DMS114 treated with DMSO at 0.1 percent for 48 hours (cell line): ENCODE data around the gene PLEKHH2.
"Not testable (repeated sequence)": the region's sequence is repeated elsewhere in the genome, so short reads cannot be mapped to it uniquely, and the experiment has no call there.

Experiments used
- DNase-seq: peaks from one replicate; lab custom pipeline; 2025; ENCODE audit not compliant: unreplicated experiment; lab: John Stamatoyannopoulos, UW

Gene PLEKHH2

GRCh38 chr2:43636153-43636552 lies 907 bp upstream of the PLEKHH2 start:
- DNase-seq = not testable (repeated sequence)

DNA sequence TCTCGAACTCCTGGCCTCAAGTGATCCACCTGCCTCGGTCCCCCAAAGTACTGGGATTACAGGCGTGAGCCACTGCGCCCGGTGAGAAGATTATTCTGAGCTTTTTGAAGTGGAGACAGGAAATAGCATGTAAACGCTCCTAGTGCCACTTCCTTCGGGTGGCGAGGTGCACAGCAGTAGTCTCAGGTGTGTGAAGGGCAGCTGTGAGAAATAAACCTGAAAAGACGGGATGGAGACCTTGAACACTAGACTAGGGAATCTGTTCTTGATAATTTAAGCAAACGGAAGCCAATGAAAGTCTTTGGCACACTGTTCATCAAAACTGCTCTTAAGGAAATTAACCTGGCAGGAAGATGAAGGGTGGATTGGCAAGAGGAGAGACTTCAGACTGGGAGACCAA lies 439 bp upstream of the PLEKHH2 start:
- no peak for DNase-seq

DNA sequence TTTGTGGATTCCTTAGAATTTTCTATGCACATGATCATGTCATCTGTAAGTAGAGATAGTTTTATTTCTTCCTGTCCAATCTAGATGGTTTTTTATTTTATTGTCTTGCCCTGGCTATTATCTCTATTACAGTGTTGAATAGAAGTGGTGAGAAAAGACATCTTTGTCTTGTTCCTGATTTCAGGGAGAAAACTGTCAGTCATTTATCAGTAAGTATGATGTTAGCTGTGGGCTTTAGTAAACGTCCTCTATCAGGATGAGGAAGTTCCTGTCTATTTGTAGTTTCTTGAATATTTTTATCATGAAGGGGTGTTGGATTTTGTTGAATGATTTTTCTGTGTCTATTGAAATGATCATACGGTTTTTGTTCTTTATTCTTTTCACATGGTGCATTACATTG lies 5.3 kb downstream of the PLEKHH2 start:
- no peak for DNase-seq

DNA sequence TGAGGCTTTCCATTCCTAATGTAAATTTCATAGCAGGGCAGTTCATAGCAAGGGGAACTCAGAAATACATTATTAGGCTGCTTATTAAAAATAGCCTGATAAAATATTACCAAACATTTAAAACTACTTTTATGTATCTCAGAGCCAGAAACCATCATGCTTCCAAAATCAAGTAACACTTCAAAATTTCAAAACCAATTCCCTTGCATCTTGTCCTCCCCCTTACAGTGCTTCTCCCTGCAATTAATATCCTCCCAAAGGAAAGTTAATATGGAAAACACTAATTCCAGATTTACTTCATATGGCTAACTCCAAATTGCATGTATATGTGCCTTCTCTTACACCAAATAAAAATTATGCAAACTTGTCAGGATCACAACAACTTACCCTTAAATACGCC lies 6.6 kb downstream of the PLEKHH2 start:
- no peak for DNase-seq

DNA sequence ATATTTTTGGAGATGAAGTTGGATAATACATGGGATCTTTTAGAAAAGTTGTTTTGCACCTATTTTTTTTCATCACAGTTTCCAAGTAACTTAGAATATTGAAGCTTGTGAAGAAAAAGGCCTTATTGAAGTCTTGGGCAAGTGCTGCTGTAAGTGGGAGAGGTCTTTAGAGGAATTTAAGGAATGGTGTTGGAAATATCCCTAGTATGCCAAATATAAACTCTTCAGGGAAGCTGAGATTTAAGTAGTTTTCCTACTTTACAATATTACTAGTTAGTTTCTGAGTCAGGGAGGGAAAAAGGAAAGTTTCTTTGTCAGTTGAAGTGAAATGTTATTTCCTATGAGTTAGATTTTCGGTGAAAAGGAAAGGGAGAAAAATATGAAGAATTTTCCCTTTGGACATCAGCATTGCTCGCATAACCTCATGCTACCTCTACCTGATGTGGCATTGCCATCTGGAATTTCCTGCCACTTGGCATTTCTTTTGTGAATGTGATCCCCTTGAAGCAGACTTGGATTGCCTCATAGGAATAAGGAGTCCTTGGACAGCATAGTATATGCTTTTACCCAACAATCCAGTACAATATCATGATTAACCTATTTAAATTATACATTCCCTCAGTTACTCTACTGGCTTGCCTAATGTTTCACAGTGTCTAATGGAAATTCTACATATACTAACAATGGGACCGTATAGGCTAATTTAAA lies 12.1 kb downstream of the PLEKHH2 start:
- DNase-seq = no peak

DNA sequence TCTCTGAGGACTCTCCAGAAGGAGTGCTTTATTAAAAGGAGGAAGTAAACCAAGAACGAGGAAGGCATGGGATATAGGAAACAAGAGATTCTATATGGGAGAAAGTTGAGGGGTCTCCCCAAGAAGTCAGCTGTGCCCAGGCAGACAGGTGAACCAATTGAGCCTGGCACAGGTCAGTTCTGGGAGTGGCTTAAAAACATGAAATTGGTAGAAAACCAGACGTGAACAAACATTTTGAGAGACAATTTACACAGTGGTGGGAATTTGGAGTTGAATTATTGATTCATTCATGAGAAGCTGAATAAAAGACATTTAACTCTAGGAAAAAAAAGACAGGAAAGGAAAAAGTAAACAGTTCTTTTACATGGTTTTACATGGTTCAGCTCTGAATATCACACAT lies 16.4 kb downstream of the PLEKHH2 start:
- DNase-seq = no peak

GRCh38 chr2:43657241-43657640 lies 20.2 kb downstream of the PLEKHH2 start:
- DNase-seq = no peak

DNA sequence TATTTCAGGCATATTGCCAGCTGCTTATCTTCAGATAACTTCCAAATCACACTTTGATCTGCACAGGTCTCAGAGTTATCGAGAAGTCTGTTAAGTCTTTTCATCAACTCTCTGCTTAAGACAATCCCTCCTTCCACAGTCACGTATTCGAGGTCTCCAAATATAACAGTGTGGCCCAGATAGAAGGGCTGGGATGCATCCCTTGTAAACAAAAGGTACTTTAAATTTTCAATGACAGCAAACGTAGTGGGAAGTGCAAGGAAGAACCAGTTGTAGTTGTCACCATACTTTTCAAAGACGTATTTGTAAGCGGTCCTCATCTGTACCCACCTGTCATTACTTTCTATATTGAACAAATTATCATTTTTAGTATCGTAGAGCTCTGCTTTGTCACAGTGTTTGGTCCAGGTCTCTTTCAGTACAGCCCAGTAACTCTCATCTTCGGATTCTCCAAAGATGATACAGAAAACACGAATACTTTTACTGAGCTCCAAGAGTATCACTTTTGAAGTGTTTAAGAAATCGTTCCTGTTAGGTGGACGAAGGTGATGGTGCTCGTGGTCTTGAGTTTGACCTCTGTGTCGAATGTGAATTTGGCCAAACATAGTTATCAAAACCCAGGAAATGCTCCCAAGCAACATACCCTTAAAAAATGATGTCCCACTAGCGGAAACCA lies 38.7 kb downstream of the PLEKHH2 start:
- DNase-seq = no peak

GRCh38 chr2:43676322-43677050 lies 39.4 kb downstream of the PLEKHH2 start, which contains the start of gene C1GALT1C1L:
C1GALT1C1L (minus strand) TSS chr2:43676429; CDS start chr2:43676322, 107 bp downstream.
- DNase-seq = no peak

GRCh38 chr2:43677783-43678182 lies 40.7 kb downstream of the PLEKHH2 start:
- not testable (repeated sequence) for DNase-seq

DNA sequence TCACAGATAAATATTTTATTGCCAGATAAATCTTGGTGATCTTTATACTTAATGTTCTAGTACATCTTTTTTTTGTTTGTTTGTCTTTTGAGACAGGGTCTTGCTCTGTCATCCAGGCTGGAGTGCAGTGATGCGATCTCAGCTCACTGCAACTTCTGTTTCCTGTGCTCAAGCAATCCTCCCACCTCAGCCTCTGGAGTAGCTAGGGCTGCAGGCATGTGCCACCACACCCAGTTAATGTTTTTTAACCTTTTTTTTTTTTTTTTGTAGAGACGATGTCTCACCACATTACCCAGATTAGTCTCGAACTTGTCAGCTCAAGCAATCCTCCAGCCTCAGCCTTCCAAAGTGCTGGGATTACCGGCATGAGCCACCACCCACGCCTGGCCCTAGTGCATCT lies 48.3 kb downstream of the PLEKHH2 start:
- no peak for DNase-seq

- DNase-seq = no peak
Observed at GRCh38 chr2:43689999-43690398, 52.9 kb downstream of the PLEKHH2 start.

DNA sequence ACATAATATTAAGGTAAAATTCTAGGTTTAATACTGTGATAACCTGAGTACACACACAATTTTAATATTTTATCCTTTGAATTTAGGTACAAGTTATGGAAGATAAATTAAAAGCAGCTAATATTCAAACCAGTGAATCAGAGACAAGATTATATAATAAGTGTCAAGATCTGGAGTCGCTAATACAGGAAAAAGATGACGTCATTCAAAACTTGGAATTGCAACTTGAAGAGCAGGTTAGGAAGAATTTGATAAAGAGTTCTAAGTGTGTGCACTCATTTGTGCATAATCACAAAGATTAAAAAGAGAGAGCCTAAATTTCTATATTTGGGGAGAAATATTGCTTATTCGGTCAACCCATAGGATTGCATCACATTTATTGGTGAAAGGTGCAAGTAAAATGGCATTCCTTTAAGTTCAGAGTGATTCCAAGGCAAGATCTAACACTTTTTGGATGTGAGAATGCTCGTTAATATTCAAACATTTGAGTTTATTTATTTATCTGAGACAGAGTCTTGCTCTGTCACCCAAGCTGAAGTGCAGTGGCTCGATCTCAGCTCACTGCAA lies 55.5 kb downstream of the PLEKHH2 start:
- no peak for DNase-seq

DNA sequence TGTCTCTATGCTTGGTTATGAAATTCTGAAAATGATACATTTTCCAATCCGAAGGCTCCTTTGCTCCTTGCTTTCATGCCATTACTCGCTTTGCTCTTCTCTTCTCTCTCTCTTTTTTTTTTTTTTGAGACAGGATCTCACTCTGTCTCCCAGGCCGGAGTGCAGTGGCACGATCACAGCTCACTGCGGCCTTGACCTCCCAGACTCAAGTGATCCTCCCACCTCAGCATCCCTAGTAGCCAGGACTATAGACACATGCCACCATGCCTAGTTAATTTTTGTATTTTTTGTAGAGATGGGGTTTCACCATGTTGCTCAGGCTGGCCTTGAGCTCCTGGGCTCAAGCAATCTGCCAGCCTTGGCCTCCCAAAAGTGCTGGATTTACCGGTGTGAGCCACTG lies 61.1 kb downstream of the PLEKHH2 start:
- DNase-seq = not testable (repeated sequence)

DNA sequence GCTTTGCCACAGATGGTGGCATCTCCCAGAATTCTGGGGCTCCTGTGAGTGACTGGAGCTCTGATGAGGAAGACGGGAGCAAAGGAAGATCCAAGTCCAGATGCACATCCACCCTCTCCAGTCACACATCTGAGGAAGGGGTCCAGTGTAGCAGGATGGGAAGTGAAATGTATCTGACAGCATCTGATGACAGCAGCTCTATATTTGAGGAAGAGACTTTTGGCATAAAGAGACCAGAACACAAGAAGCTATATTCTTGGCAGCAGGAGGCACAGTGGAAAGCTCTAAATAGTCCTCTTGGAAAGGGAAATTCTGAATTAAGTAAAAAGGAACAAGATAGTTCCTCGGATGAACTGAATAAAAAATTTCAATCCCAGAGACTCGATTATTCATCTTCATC lies 62.7 kb downstream of the PLEKHH2 start:
- no peak for DNase-seq

- DNase-seq = no peak
Observed at GRCh38 chr2:43701111-43701510, 64.1 kb downstream of the PLEKHH2 start.

DNA sequence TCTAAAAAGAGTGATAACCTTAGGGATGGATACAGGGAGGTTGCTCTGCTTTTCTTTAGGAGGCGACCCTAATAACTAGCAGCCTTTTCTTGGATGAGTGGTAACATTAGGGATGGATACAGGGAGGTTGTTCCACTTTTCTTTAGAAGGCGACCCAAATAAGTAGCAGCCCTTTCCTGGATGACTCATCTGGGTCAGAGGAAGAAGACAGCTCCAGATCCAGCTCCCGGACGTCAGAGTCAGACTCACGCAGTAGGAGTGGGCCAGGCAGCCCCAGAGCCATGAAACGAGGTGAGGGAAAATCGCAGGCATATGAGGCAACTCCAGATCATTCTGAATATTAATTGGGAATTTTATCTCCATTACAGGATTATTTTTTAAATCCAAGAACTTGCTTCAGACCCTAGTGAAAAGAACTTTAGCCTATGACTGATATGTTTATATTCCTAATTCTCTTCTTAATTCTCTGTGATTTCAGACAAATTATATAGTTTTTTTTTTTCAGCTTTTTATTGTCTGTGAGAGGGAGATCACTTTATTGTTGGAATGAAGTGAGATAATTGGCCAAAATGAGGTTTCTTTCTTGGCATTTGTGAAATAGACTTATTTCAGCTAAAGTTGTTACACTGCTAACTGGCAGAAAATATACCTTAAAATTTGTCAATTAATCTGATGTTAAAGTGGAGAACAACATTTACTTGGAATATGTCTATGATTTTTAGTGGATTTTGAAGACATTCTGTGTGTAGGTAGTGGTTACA lies 70.4 kb downstream of the PLEKHH2 start:
- DNase-seq = no peak

- DNase-seq = no peak
Observed at GRCh38 chr2:43708178-43708577, 71.1 kb downstream of the PLEKHH2 start.

DNA sequence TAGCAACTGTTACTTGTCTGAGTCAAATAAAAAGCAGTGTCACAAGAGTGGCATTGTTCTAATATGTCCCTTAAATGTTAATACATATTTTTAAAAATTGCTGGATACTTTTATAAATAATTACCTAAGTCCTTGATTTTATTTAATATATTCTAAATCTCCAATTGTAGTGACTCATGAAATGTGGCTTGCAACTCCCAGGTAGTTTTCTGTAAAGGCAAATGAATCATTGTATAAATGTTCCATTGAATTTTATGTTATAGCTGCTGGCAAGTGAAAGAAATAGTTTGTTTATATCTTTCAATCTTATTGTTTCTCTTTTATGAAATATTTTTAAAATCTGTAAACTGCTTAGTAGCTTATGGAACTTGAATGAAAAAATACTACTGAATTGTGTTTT lies 71.8 kb downstream of the PLEKHH2 start:
- DNase-seq = no peak

- no peak for DNase-seq
Observed at GRCh38 chr2:43710866-43711265, 73.8 kb downstream of the PLEKHH2 start.

- DNase-seq = no peak
Observed at GRCh38 chr2:43714164-43714563, 77.1 kb downstream of the PLEKHH2 start.
